Measurements from ENCODE around the gene P2RY14. TPM values are rescaled to one million over a fixed set of nuclear protein-coding genes. Genes with fewer than 3 reads are reported as not detected.

The P2RY14 gene
- total and polyA plus RNA-seq, 2 experiments from 2014 or later, result not detected

- H4K20me1 ChIP-seq (ENCODE audit: insufficient read depth), result no peaks in the 10 kb centered on the region
- in situ Hi-C loops (cut with MboI), result no loop called here
- TF ChIP-seq EZH2 (IDR thresholded peaks at IDR 0.05; ENCODE audit: insufficient read depth, poor library complexity, severe bottlenecking), result no peak
- no peaks in the 10 kb centered on the region for H3K9me2 ChIP-seq (ENCODE audit: insufficient read depth)
- H3K27ac ChIP-seq, result no peak overlapping the region
- no peak overlapping the region for H3K4me3 ChIP-seq
- no peaks in the 10 kb centered on the region for H3K36me3 ChIP-seq (ENCODE audit: low read depth)
- peaks cover 52% of the 10 kb centered on the region for H3K4me1 ChIP-seq (ENCODE audit: insufficient read depth)
- H3K27me3 ChIP-seq (replicated peaks; ENCODE audit: insufficient read depth), result no peaks in the 10 kb centered on the region
- peaks cover 26% of the 10 kb centered on the region for H3F3A ChIP-seq (ENCODE audit: insufficient read depth)
- no peak overlapping the region for H3K9ac ChIP-seq
- peak; percentile 45 for DNase-seq
- H3K79me2 ChIP-seq (ENCODE audit: insufficient read depth), result no peaks in the 10 kb centered on the region
- H3K4me2 ChIP-seq (ENCODE audit: unreplicated experiment), result no peak overlapping the region
- no peaks in the 10 kb centered on the region for H3K9me3 ChIP-seq (ENCODE audit: low read depth)
- H2AFZ ChIP-seq, result no peak overlapping the region
These were observed 28.8 kb upstream of the P2RY14 start for GRCh38 chr3:151307131-151307530.

- Histone ChIP-seq H3K9me3 (ENCODE audit: low read depth) (no peaks in the 10 kb centered on the region), H3K4me2 (ENCODE audit: unreplicated experiment) (peak overlapping the region; percentile 92), H3F3A (ENCODE audit: insufficient read depth) (peaks cover 30% of the 10 kb centered on the region), H3K4me3 (peak overlapping the region; percentile 67), H2AFZ (no peak overlapping the region), H3K79me2 (ENCODE audit: insufficient read depth) (no peaks in the 10 kb centered on the region), H3K27ac (peak overlapping the region; percentile 79), H3K36me3 (ENCODE audit: low read depth) (no peaks in the 10 kb centered on the region), H3K27me3 (replicated peaks; ENCODE audit: insufficient read depth) (no peaks in the 10 kb centered on the region), H3K4me1 (ENCODE audit: insufficient read depth) (peaks cover 58% of the 10 kb centered on the region), H4K20me1 (ENCODE audit: insufficient read depth) (no peaks in the 10 kb centered on the region), H3K9me2 (ENCODE audit: insufficient read depth) (no peaks in the 10 kb centered on the region), H3K9ac (0 out of 2 replicates have a peak overlapping the region, but pooled peaks have one; percentile 42)
- 95 to 99% methylated on average over 6 of the region's 6 CpGs for WGBS, 2 experiments (ENCODE audit: low coverage in 1 of 2, low lambda C conversion rate in 2 of 2, missing lambda C conversion rate in 2 of 2)
- no peak for DNase-seq
- no peak for TF ChIP-seq EZH2phosphoT487 (IDR thresholded peaks at IDR 0.05; ENCODE audit: insufficient read depth, low read depth)
- no peak for TF ChIP-seq EZH2 (IDR thresholded peaks at IDR 0.05; ENCODE audit: insufficient read depth, poor library complexity, severe bottlenecking)
- in situ Hi-C loops (cut with MboI), result no loop called here
These were observed 27.9 kb upstream of the P2RY14 start for GRCh38 chr3:151306168-151306810.

GRCh38 chr3:151305775-151306151 lies 27.4 kb upstream of the P2RY14 start:
- Histone ChIP-seq H3F3A (ENCODE audit: insufficient read depth) (peaks cover 32% of the 10 kb centered on the region), H3K9me3 (ENCODE audit: low read depth) (no peaks in the 10 kb centered on the region), H3K4me3 (peak overlapping the region; percentile 67), H3K9me2 (ENCODE audit: insufficient read depth) (no peaks in the 10 kb centered on the region), H2AFZ (peak overlapping the region; percentile 56), H3K4me2 (ENCODE audit: unreplicated experiment) (peak overlapping the region; percentile 92), H3K79me2 (ENCODE audit: insufficient read depth) (no peaks in the 10 kb centered on the region), H3K27me3 (replicated peaks; ENCODE audit: insufficient read depth) (no peaks in the 10 kb centered on the region), H3K9ac (peak overlapping the region; percentile 42), H3K27ac (peak overlapping the region; percentile 79), H3K4me1 (ENCODE audit: insufficient read depth) (peaks cover 63% of the 10 kb centered on the region), H4K20me1 (ENCODE audit: insufficient read depth) (no peaks in the 10 kb centered on the region), H3K36me3 (ENCODE audit: low read depth) (no peaks in the 10 kb centered on the region)
- DNase-seq, result peak; percentile 69
- WGBS, 2 experiments (ENCODE audit: low coverage in 1 of 2, low lambda C conversion rate in 2 of 2, missing lambda C conversion rate in 2 of 2), result 88 to 89% methylated on average over 4 of the region's 4 CpGs
- in situ Hi-C loops (cut with MboI), result no loop called here
- TF ChIP-seq EZH2 (IDR thresholded peaks at IDR 0.05; ENCODE audit: insufficient read depth, poor library complexity, severe bottlenecking) (no peak), EZH2phosphoT487 (IDR thresholded peaks at IDR 0.05; ENCODE audit: insufficient read depth, low read depth) (no peak)

GRCh38 chr3:151305060-151305774 lies 26.9 kb upstream of the P2RY14 start:
- Histone ChIP-seq H3K4me1 (ENCODE audit: insufficient read depth) (peaks cover 63% of the 10 kb centered on the region), H4K20me1 (ENCODE audit: insufficient read depth) (no peaks in the 10 kb centered on the region), H3K9me2 (ENCODE audit: insufficient read depth) (no peaks in the 10 kb centered on the region), H3K9ac (peak overlapping the region; percentile 42), H3K27ac (peak overlapping the region; percentile 79), H3K79me2 (ENCODE audit: insufficient read depth) (no peaks in the 10 kb centered on the region), H2AFZ (peak overlapping the region; percentile 56), H3K9me3 (ENCODE audit: low read depth) (no peaks in the 10 kb centered on the region), H3K27me3 (replicated peaks; ENCODE audit: insufficient read depth) (no peaks in the 10 kb centered on the region), H3K4me3 (peak overlapping the region; percentile 67), H3K36me3 (ENCODE audit: low read depth) (no peaks in the 10 kb centered on the region), H3K4me2 (ENCODE audit: unreplicated experiment) (peak overlapping the region; percentile 92), H3F3A (ENCODE audit: insufficient read depth) (peaks cover 32% of the 10 kb centered on the region)
- TF ChIP-seq EZH2phosphoT487 (IDR thresholded peaks at IDR 0.05; ENCODE audit: insufficient read depth, low read depth), result peak; percentile 96
- no peak for TF ChIP-seq EZH2 (IDR thresholded peaks at IDR 0.05; ENCODE audit: insufficient read depth, poor library complexity, severe bottlenecking)
- in situ Hi-C loops (cut with MboI), result no loop called here
- DNase-seq, result peak; percentile 98
- 4 to 6% methylated on average over 7 of the region's 7 CpGs for WGBS, 2 experiments (ENCODE audit: low coverage in 1 of 2, low lambda C conversion rate in 2 of 2, missing lambda C conversion rate in 2 of 2)
